K562 (cell line): ENCODE results near the gene TCP10L. TPM values are rescaled to one million over a fixed set of nuclear protein-coding genes. Genes with fewer than 3 reads are reported as not detected.

Experiments
- CBX1 ChIP-seq: sonication (generic); IDR thresholded peaks from 2 replicates; pipeline ENCODE4 v1.6.1; 2016; ENCODE audit warnings: antibody characterized with exemption, low read depth, mild to moderate bottlenecking
- CBX3 ChIP-seq, 2 experiments: IDR thresholded peaks; 1 replicate in 1 of 2; 2 replicates in 1 of 2; pipeline ENCODE4 v1.6.1; 2012; ENCODE audit warnings: inconsistent platforms in 2 of 2, low read length in 2 of 2, borderline replicate concordance in 1 of 2, control low read depth in 1 of 2
- ELF2 ChIP-seq: fragments of 250-450 bp; sonication (Bioruptor Pico); IDR thresholded peaks from 2 replicates; pipeline ENCODE4 v1.5.0; 2021; ENCODE audit warnings: mild to moderate bottlenecking
- NELFE ChIP-seq: IDR thresholded peaks from 2 replicates; pipeline ENCODE4 v1.6.1; 2011; ENCODE audit warnings: mild to moderate bottlenecking; ENCODE audit not compliant: insufficient read depth, insufficient read length
- NFIX ChIP-seq: fragments of 250-450 bp; sonication (Bioruptor Pico); IDR thresholded peaks from 2 replicates; pipeline ENCODE4 v1.4.0; 2020; ENCODE audit warnings: low read depth, mild to moderate bottlenecking, moderate library complexity
- POLR2G ChIP-seq: fragments of 200-400 bp; formaldehyde crosslinking; IDR thresholded peaks from 2 replicates; pipeline ENCODE4 v1.6.1; 2017; ENCODE audit warnings: low read depth, mild to moderate bottlenecking, antibody characterized with exemption, low read length, moderate library complexity
- STAT5A ChIP-seq: IDR thresholded peaks from 2 replicates; pipeline ENCODE4 v1.6.1; 2012; ENCODE audit warnings: low read length, inconsistent platforms, borderline replicate concordance
- XRCC3 ChIP-seq: fragments of 450-650 bp; IDR thresholded peaks from 2 replicates; pipeline ENCODE4 v1.6.1; 2017; ENCODE audit warnings: mild to moderate bottlenecking, moderate library complexity
- XRCC5 ChIP-seq: fragments of 200-400 bp; formaldehyde crosslinking; IDR thresholded peaks from 2 replicates; pipeline ENCODE4 v1.6.1; 2017; ENCODE audit warnings: low read depth, mild to moderate bottlenecking, low read length
- ZNF347 ChIP-seq: fragments of 450-650 bp; formaldehyde crosslinking; IDR thresholded peaks from 2 replicates; pipeline ENCODE4 v1.4.0; 2020; ENCODE audit warnings: low read depth, mild to moderate bottlenecking, moderate library complexity
- polyA plus RNA-seq, 8 experiments: library from polyadenylated mRNA; depleted of rRNA in 4 of 8; stranded (reverse) in 5 of 8; unstranded in 3 of 8; fragments of >200 nt; fragmentation: Nextera tagmentation in 2 of 8; fragmentation: Illumina TruSeq in 1 of 8; extraction: Ambion mirVana in 2 of 8; extraction: Trizol in 1 of 8; gene quantifications; 2 replicates each; pipeline versions ENCODE4 v1.2.1 to v1.2.3, GENCODE V29; 2011 to 2014; ENCODE audit warnings: inconsistent platforms in 1 of 8, missing spikeins in 1 of 8
- total RNA-seq, 7 experiments: library from RNA; depleted of rRNA in 6 of 7; stranded (reverse); fragments of >200 nt in 6 of 7; fragmentation: Illumina TruSeq in 2 of 7; extraction: Trizol in 2 of 7; gene quantifications; 2 replicates each; pipeline versions ENCODE4 v1.2.1 to v1.2.3, GENCODE V29; 2011 to 2021; ENCODE audit warnings: low replicate concordance in 1 of 7
- TF ChIP-seq, protein P1 (sequence below): fragments of 450-650 bp; IDR thresholded peaks from 2 replicates; pipeline ENCODE4 v1.6.1; 2016; ENCODE audit warnings: borderline replicate concordance
- TF ChIP-seq, protein P2 (sequence below): fragments of 250-450 bp; sonication (Bioruptor Pico); IDR thresholded peaks from 2 replicates; pipeline ENCODE4 v1.4.0; 2020
- TF ChIP-seq, protein P3 (sequence below): fragments of 250-450 bp; sonication (Bioruptor Pico); IDR thresholded peaks from 2 replicates; pipeline ENCODE4 v1.8.0; 2022; ENCODE audit warnings: moderate library complexity, mild to moderate bottlenecking, inconsistent platforms
- TF ChIP-seq, protein P4 (sequence below): sonication (generic); formaldehyde crosslinking; IDR thresholded peaks from 2 replicates; pipeline ENCODE4 v1.8.0; 2022; ENCODE audit warnings: missing genetic modification reagents, mild to moderate bottlenecking, moderate library complexity, borderline replicate concordance

TCP10L gene
- total and polyA plus RNA-seq, 9 of the 15 experiments (the other 6 are each of a cell fraction or from before 2014, with no cell fraction given): 0.34 to 0.91 (median 0.56) TPM; not detected in 2

DNA sequence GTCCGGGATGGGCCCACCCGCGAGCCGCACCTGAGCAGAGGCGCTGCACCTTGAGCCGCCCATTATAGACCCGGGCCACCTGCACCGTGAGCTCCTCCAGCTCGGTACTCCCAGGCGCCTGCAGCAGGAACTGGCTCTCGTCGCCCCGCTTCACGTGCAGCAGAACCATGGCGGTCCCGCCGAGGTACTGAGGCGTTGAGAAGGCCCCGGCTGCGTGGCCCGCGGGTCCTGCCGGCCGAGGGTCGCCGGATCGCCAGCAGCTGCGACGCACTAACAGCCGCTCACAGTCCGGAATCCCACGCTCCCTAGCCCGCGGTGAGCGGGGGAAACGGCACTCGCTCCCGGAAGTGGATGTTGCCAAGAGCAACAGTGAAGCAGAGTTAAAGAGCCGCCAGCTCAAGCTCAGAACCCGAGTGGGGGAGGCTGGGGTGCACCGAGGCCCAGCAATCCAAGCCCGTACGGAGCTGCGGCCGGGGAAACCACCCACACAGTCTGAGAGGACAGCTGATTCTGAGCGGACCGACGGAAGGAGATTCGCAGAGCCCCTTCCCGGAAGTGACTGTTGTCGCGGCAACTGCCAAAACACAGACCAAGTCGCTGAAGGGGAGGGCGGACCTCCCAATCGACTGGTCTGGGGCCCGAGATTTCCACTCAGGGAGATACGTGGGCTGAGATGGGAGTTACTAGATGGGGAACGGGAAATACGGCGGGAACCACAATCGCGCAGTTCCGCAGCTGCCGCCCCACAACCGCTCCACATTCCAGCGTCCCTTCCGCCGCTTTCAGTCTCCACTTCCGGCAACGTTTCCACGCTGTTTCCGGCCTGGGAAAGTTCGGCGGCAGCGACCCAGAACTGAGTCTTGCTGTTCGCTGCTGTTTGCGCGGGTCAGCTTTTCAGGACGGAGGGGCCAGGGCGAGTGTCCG lies 27.0 kb upstream of the TCP10L start, which contains the start of gene CFAP298 (continued):
- TF ChIP-seq, protein P1, sequence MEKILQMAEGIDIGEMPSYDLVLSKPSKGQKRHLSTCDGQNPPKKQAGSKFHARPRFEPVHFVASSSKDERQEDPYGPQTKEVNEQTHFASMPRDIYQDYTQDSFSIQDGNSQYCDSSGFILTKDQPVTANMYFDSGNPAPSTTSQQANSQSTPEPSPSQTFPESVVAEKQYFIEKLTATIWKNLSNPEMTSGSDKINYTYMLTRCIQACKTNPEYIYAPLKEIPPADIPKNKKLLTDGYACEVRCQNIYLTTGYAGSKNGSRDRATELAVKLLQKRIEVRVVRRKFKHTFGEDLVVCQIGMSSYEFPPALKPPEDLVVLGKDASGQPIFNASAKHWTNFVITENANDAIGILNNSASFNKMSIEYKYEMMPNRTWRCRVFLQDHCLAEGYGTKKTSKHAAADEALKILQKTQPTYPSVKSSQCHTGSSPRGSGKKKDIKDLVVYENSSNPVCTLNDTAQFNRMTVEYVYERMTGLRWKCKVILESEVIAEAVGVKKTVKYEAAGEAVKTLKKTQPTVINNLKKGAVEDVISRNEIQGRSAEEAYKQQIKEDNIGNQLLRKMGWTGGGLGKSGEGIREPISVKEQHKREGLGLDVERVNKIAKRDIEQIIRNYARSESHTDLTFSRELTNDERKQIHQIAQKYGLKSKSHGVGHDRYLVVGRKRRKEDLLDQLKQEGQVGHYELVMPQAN: peak; percentile 99
- TF ChIP-seq, protein P2, sequence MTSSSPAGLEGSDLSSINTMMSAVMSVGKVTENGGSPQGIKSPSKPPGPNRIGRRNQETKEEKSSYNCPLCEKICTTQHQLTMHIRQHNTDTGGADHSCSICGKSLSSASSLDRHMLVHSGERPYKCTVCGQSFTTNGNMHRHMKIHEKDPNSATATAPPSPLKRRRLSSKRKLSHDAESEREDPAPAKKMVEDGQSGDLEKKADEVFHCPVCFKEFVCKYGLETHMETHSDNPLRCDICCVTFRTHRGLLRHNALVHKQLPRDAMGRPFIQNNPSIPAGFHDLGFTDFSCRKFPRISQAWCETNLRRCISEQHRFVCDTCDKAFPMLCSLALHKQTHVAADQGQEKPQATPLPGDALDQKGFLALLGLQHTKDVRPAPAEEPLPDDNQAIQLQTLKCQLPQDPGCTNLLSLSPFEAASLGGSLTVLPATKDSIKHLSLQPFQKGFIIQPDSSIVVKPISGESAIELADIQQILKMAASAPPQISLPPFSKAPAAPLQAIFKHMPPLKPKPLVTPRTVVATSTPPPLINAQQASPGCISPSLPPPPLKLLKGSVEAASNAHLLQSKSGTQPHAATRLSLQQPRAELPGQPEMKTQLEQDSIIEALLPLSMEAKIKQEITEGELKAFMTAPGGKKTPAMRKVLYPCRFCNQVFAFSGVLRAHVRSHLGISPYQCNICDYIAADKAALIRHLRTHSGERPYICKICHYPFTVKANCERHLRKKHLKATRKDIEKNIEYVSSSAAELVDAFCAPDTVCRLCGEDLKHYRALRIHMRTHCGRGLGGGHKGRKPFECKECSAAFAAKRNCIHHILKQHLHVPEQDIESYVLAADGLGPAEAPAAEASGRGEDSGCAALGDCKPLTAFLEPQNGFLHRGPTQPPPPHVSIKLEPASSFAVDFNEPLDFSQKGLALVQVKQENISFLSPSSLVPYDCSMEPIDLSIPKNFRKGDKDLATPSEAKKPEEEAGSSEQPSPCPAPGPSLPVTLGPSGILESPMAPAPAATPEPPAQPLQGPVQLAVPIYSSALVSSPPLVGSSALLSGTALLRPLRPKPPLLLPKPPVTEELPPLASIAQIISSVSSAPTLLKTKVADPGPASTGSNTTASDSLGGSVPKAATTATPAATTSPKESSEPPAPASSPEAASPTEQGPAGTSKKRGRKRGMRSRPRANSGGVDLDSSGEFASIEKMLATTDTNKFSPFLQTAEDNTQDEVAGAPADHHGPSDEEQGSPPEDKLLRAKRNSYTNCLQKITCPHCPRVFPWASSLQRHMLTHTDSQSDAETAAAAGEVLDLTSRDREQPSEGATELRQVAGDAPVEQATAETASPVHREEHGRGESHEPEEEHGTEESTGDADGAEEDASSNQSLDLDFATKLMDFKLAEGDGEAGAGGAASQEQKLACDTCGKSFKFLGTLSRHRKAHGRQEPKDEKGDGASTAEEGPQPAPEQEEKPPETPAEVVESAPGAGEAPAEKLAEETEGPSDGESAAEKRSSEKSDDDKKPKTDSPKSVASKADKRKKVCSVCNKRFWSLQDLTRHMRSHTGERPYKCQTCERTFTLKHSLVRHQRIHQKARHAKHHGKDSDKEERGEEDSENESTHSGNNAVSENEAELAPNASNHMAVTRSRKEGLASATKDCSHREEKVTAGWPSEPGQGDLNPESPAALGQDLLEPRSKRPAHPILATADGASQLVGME: no peak; the same call in 1 of the 2 replicates
- TF ChIP-seq CBX3 (IDR thresholded peaks at IDR 0.05; ENCODE audit: borderline replicate concordance in 1 of 2, low read length in 2 of 2) (0 out of 3 replicates have a peak, but pooled peaks of 1 of the 2 experiments have one; percentile 57), ELF2 (CRISPR knock-in tag) (peak; percentile 95), NELFE (no peak), NFIX (CRISPR knock-in tag) (no peak), ZNF347 (no peak), STAT5A (0 out of 2 replicates have a peak, but pooled peaks have one; percentile 29), CBX1 (no peak), POLR2G (peak; percentile 88), XRCC3 (no peak), XRCC5 (peak; percentile 89)
- TF ChIP-seq, protein P3, sequence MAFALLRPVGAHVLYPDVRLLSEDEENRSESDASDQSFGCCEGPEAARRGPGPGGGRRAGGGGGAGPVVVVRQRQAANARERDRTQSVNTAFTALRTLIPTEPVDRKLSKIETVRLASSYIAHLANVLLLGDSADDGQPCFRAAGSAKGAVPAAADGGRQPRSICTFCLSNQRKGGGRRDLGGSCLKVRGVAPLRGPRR (CRISPR knock-in tag): no peak
- TF ChIP-seq, protein P4, sequence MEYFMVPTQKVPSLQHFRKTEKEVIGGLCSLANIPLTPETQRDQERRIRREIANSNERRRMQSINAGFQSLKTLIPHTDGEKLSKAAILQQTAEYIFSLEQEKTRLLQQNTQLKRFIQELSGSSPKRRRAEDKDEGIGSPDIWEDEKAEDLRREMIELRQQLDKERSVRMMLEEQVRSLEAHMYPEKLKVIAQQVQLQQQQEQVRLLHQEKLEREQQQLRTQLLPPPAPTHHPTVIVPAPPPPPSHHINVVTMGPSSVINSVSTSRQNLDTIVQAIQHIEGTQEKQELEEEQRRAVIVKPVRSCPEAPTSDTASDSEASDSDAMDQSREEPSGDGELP: peak; percentile 100
